Upper lobe of right lung (tissue), 1 donor: ENCODE results near the gene CYRIA. TPM values are rescaled to one million over a fixed set of nuclear protein-coding genes. Genes with fewer than 3 reads are reported as not detected.
A peak's percentile ranks its signal among the peaks of the same experiment; 100 is the strongest.

Experiments used
- ATAC-seq: fragments of 200-7000 bp; cut with Tn5 transposase; one replicate; pipeline ENCODE4 v1.9.1; 2020; ENCODE audit warnings: mild to moderate bottlenecking, moderate library complexity
- DNase-seq: peaks from one replicate; pipeline ENCODE4 v3.0.0-alpha.2; 2020
- H3K27ac ChIP-seq: fragments of 200-600 bp; one replicate; pipeline ENCODE4 v1.8.0; 2022
- H3K27me3 ChIP-seq: fragments of 200-600 bp; one replicate; pipeline ENCODE4 v1.8.0; 2022; ENCODE audit warnings: mild to moderate bottlenecking
- H3K36me3 ChIP-seq: fragments of 200-600 bp; one replicate; pipeline ENCODE4 v1.8.0; 2022
- H3K4me1 ChIP-seq: fragments of 200-600 bp; one replicate; pipeline ENCODE4 v1.8.0; 2022
- H3K4me3 ChIP-seq: fragments of 200-600 bp; one replicate; pipeline ENCODE4 v1.8.0; 2022; ENCODE audit warnings: mild to moderate bottlenecking
- H3K9me3 ChIP-seq: fragments of 200-600 bp; one replicate; pipeline ENCODE4 v1.8.0; 2022
- intact Hi-C: fragments of 100-400 bp; cut with DNase I; formaldehyde crosslinking; loops from one replicate; pipeline ENCODE4 v1.11.0; 2022
- total RNA-seq: library from RNA; stranded (reverse); fragmentation: NEBNext Ultra II Directional; extraction: Animal tissue kit (Norgen Biotek cat#: 25700); gene quantifications from one replicate; pipeline ENCODE4 v1.2.1, GENCODE V29; 2021
- TF ChIP-seq, protein P1 (sequence below): fragments of 200-600 bp; IDR thresholded peaks from one replicate; pipeline ENCODE4 v1.8.0; 2022; ENCODE audit warnings: antibody characterized with exemption
- donor health status: DM: no; HTN: yes; CAD: no; lungs with severe emphysema.

The CYRIA gene
- total RNA-seq, 1 donor from 2014 or later: 24.2 TPM

DNA sequence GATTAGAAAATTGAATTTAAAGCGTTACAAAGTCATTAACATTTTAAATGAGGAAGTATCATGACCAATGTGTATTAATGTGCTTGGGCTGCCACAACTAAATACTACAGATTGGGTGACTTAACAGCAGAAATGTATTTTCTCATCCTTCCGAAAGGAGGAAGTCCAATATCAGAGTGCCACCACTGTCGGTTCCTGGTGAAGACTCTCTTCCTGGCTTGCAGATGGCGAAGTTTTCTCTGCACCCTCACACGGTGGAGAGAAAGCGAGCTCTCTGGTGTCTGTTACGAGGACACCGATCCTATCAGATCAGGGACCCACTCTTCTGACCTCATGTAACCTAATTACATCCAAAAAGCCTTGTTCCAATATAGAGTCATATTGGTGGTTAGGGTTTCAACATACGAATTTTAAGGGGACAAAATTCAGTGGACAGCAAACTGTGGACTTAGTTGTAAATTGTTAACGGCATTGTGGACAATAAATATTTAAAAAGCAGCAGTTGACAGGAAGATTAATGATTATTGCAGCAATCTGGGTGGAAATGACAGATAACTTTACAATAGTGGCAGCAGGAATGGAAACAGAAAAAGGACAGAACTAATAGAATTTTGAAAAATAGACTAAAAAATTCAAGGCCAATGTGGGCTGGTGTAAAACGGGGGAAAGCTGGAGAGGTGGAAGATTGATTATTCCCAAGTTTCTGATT is 35.1 kb upstream of the CYRIA start:
- Histone ChIP-seq H3K4me1 (no peaks in the 10 kb centered on the region), H3K36me3 (no peaks in the 10 kb centered on the region), H3K9me3 (no peaks in the 10 kb centered on the region), H3K4me3 (no peak overlapping the region), H3K27ac (no peak overlapping the region), H3K27me3 (no peaks in the 10 kb centered on the region)
- ATAC-seq (peak; percentile 45), DNase-seq (no peak)
- intact Hi-C loops: no loop called here
- TF ChIP-seq, protein P1, sequence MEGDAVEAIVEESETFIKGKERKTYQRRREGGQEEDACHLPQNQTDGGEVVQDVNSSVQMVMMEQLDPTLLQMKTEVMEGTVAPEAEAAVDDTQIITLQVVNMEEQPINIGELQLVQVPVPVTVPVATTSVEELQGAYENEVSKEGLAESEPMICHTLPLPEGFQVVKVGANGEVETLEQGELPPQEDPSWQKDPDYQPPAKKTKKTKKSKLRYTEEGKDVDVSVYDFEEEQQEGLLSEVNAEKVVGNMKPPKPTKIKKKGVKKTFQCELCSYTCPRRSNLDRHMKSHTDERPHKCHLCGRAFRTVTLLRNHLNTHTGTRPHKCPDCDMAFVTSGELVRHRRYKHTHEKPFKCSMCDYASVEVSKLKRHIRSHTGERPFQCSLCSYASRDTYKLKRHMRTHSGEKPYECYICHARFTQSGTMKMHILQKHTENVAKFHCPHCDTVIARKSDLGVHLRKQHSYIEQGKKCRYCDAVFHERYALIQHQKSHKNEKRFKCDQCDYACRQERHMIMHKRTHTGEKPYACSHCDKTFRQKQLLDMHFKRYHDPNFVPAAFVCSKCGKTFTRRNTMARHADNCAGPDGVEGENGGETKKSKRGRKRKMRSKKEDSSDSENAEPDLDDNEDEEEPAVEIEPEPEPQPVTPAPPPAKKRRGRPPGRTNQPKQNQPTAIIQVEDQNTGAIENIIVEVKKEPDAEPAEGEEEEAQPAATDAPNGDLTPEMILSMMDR: no peak

DNA sequence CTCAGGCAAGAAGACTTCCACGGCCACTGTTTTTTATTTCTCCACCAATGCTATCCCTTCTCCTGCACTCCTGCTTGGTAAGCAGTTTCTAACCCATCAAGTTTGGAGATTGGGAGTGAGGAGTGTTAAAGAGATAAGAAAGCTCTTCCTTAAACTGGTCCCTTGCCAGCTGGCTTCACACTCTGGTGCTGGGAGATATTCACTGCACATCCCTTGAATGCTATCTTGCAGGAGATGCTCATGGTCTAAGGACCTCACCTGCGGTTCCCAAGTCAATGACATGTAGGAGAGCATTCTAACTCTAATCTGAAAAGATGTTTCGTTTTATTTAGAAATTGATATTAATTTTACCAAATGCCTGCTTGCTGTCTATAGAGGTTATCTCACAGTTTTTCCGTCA is 28.2 kb upstream of the CYRIA start:
- H3K4me1 ChIP-seq: no peaks in the 10 kb centered on the region
- no peak overlapping the region for H3K27ac ChIP-seq
- no peaks in the 10 kb centered on the region for H3K27me3 ChIP-seq
- TF ChIP-seq, protein P1: no peak
- H3K36me3 ChIP-seq: no peaks in the 10 kb centered on the region
- ATAC-seq: no peak
- intact Hi-C loops: no loop called here
- no peaks in the 10 kb centered on the region for H3K9me3 ChIP-seq
- DNase-seq: no peak
- H3K4me3 ChIP-seq: no peak overlapping the region

DNA sequence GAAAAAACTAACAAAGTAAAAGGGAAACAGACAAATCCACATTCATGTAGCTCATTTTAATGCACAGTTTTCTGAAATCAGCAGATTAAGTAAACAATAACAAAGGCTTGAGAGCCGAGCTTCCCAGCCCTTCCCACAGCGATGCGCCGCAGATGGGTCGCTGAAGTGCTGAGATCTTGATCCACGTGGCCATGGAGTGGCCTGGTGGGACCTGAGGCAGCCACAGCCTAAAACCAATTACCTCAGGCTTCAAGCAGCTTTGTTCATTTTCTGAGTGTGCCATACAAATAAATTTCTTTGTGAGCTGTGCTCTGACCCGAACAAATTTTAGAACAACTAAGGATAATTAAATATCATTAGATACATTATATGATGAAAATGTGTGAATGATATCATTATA is 25.6 kb upstream of the CYRIA start:
- TF ChIP-seq, protein P1: no peak
- Histone ChIP-seq H3K27me3 (no peaks in the 10 kb centered on the region), H3K4me1 (no peaks in the 10 kb centered on the region), H3K27ac (no peak overlapping the region), H3K4me3 (no peak overlapping the region), H3K9me3 (no peaks in the 10 kb centered on the region), H3K36me3 (no peaks in the 10 kb centered on the region)
- DNase-seq (no peak), ATAC-seq (no peak)
- intact Hi-C loops: no loop called here

DNA sequence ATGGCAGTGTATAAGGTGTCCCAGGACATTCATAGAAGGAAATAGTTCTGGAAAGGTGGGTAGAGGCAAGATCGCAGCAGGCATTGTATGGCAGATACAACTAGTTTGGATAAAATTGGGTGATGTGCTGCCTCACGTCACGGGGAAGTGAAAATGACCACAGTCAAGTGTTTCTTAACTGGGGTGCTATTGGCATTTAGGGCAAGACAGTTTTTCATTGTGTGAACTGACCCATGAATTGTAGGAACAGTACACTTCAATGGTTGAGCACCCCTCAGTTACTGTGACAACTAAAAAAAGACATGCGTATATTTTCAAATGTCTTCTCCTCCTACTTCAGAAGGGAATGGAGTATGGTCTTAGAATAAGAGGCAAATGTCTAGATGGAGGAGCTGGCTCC is 22.3 kb upstream of the CYRIA start:
- no peak for ATAC-seq
- intact Hi-C loops: no loop called here
- H3K27me3 ChIP-seq: no peaks in the 10 kb centered on the region

DNA sequence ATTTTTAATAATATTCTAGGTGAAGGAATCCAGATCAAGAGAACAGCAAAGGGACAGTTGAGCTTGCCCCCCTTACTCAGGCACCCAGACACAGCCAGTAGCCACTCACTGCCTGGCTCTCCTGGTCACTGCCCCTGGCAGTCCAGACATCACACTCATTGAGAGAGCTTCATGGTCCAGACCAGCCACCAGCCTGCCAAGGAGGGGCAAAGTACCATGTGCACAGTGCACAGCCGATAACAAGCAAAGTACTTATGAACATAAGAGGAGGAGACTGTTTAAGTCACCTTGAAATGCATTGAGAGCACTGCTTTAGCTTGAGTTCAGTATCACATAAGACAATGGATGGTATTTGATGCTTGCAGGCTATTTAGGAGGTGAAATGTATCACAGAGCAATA is 21.6 kb upstream of the CYRIA start:
- H3K36me3 ChIP-seq: no peaks in the 10 kb centered on the region
- DNase-seq: no peak
- ATAC-seq: no peak
- no peaks in the 10 kb centered on the region for H3K4me1 ChIP-seq
- TF ChIP-seq, protein P1: no peak
- no peak overlapping the region for H3K27ac ChIP-seq
- intact Hi-C loops: no loop called here
- H3K4me3 ChIP-seq: no peak overlapping the region
- H3K27me3 ChIP-seq: no peaks in the 10 kb centered on the region
- H3K9me3 ChIP-seq: no peaks in the 10 kb centered on the region

More for the DNA sequence above, 22.3 kb upstream of the CYRIA start:
- TF ChIP-seq, protein P1: no peak
- DNase-seq: no peak
- H3K4me3 ChIP-seq: no peak overlapping the region
- H3K4me1 ChIP-seq: no peaks in the 10 kb centered on the region
- H3K36me3 ChIP-seq: no peaks in the 10 kb centered on the region
- H3K27ac ChIP-seq: no peak overlapping the region
- H3K9me3 ChIP-seq: no peaks in the 10 kb centered on the region

DNA sequence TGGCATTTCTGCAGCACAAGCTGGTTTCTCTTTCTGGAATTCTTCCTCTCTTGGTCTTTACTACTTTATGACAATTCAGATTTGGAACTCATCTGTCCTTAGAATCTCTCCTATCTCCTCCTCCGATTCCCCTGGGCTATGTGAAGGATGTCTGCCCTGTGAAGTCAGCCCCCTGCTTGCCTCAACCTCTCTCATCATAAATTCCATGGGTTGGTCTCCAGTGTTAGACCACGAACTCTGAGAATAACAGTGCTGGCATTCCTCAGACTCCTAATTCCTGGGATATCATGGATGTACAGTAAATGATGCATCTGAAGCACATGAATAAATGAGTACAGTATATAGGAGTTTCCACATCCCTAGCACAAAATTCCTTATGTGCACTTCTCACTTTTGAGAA is 21.0 kb upstream of the CYRIA start:
- intact Hi-C loops: no loop called here
- H3K27ac ChIP-seq: no peak overlapping the region
- H3K27me3 ChIP-seq: no peaks in the 10 kb centered on the region

More for the DNA sequence above, 21.0 kb upstream of the CYRIA start:
- no peaks in the 10 kb centered on the region for H3K4me1 ChIP-seq
- DNase-seq (no peak), ATAC-seq (no peak)
- TF ChIP-seq, protein P1: no peak
- no peak overlapping the region for H3K4me3 ChIP-seq
- no peaks in the 10 kb centered on the region for H3K9me3 ChIP-seq
- H3K36me3 ChIP-seq: no peaks in the 10 kb centered on the region
